GM18868 (cell line): ENCODE results near the gene PGA3.
"Not testable (repeated sequence)": the region's sequence is repeated elsewhere in the genome, so short reads cannot be mapped to it uniquely, and the experiment has no call there.

Experiments
- ATAC-seq: cut with Tn5 transposase; IDR thresholded peaks from one replicate; pipeline ENCODE4 v1.9.1; 2021; ENCODE audit warnings: mild to moderate bottlenecking, moderate library complexity; ENCODE audit not compliant: unreplicated experiment

PGA3 gene

GRCh38 chr11:61170566-61170965 is 32.7 kb upstream of the PGA3 start:
- no peak for ATAC-seq

- no peak for ATAC-seq
These were observed 31.4 kb upstream of the PGA3 start for GRCh38 chr11:61171907-61172306.

GRCh38 chr11:61172356-61172755 is 31.0 kb upstream of the PGA3 start:
- ATAC-seq, result no peak

- ATAC-seq, result no peak
These were observed 30.4 kb upstream of the PGA3 start for GRCh38 chr11:61172888-61173287.

GRCh38 chr11:61173456-61173855 is 29.9 kb upstream of the PGA3 start:
- no peak for ATAC-seq

- no peak for ATAC-seq
These were observed 29.0 kb upstream of the PGA3 start for GRCh38 chr11:61174273-61174672.

GRCh38 chr11:61174949-61175348 is 28.4 kb upstream of the PGA3 start:
- no peak for ATAC-seq

- no peak for ATAC-seq
These were observed 26.9 kb upstream of the PGA3 start for GRCh38 chr11:61176446-61176845.

GRCh38 chr11:61180205-61180604 is 23.1 kb upstream of the PGA3 start:
- not testable (repeated sequence) for ATAC-seq

- ATAC-seq, result no peak
These were observed 21.8 kb upstream of the PGA3 start for GRCh38 chr11:61181489-61181888.

- ATAC-seq, result no peak
These were observed 19.7 kb upstream of the PGA3 start for GRCh38 chr11:61183645-61184044.

GRCh38 chr11:61186504-61186903 is 16.8 kb upstream of the PGA3 start:
- no peak for ATAC-seq

GRCh38 chr11:61187505-61188130 is 15.7 kb upstream of the PGA3 start:
- ATAC-seq, result peak; percentile 54

GRCh38 chr11:61189933-61190332 is 13.4 kb upstream of the PGA3 start:
- ATAC-seq, result no peak

- ATAC-seq, result no peak
These were observed 9.7 kb upstream of the PGA3 start for GRCh38 chr11:61193596-61193995.

GRCh38 chr11:61194169-61194671 is 9.1 kb upstream of the PGA3 start:
- no peak for ATAC-seq

GRCh38 chr11:61194981-61195695 is 8.2 kb upstream of the PGA3 start:
- no peak for ATAC-seq

GRCh38 chr11:61195719-61196118 is 7.6 kb upstream of the PGA3 start:
- ATAC-seq, result no peak

GRCh38 chr11:61198361-61198760 is 5.0 kb upstream of the PGA3 start:
- ATAC-seq, result no peak

GRCh38 chr11:61198948-61199523 is 4.3 kb upstream of the PGA3 start:
- ATAC-seq, result no peak

GRCh38 chr11:61201476-61201875 is 1.8 kb upstream of the PGA3 start:
- no peak for ATAC-seq

GRCh38 chr11:61203873-61204272 is 558 bp downstream of the PGA3 start:
- ATAC-seq, result not testable (repeated sequence)
